Measurements from ENCODE around the gene B4GALNT1.
"Not testable (repeated sequence)": the region's sequence is repeated elsewhere in the genome, so short reads cannot be mapped to it uniquely, and the experiment has no call there.

B4GALNT1 gene

GRCh38 chr12:57654042-57654441 is 21.0 kb upstream of the B4GALNT1 start:
- no peak for TF ChIP-seq MYC (IDR thresholded peaks at IDR 0.05; ENCODE audit: low read depth, low read length)
- TF ChIP-seq MAX (IDR thresholded peaks at IDR 0.05; ENCODE audit: low read depth, low read length): no peak
- no peak for TF ChIP-seq POLR2A (IDR thresholded peaks at IDR 0.05; ENCODE audit: extremely low read depth, insufficient read length)
- TF ChIP-seq CTCF (IDR thresholded peaks at IDR 0.05; ENCODE audit: low read depth, low read length): no peak
- DNase-seq (ENCODE audit: low read depth): no peak
- H3K4me3 ChIP-seq (ENCODE audit: low read depth, low read length): no peak overlapping the region

- not testable (repeated sequence) for H3K4me3 ChIP-seq (ENCODE audit: low read depth, low read length); DNase-seq (ENCODE audit: low read depth)
Observed at GRCh38 chr12:57646659-57647049, 13.7 kb upstream of the B4GALNT1 start.

DNA sequence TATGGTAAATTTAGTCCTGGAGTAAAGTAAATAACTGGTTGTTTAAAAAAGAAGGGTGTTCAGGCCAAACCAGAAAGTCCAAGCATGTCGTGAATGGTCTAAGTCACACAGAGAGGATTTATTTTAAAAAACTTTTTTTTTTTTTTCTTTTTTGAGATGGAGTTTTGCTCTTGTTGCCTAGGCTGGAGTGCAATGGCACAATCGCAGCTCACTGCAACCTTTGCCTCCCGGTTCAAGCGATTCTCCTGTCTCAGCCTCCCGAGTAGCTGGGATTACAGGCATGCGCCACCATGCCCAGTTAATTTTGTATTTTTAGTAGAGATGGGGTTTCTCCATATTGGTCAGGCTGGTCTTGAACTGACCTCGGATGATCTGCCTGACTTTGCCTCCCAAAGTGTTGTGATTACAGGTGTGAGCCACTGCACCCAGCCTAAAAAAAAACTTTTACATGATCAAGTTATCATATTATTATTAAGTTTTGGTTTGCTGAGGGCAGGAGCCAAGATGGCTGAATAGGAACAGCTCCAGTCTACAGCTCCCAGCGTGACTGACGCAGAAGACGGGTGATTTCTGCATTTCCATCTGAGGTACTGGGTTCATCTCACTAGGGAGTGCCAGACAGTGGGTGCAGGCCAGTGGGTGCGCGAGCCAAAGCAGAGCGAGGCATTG is 13.1 kb upstream of the B4GALNT1 start:
- H3K4me3 ChIP-seq (ENCODE audit: low read depth, low read length): not testable (repeated sequence)
- peak; percentile 56 for DNase-seq (ENCODE audit: low read depth)

DNA sequence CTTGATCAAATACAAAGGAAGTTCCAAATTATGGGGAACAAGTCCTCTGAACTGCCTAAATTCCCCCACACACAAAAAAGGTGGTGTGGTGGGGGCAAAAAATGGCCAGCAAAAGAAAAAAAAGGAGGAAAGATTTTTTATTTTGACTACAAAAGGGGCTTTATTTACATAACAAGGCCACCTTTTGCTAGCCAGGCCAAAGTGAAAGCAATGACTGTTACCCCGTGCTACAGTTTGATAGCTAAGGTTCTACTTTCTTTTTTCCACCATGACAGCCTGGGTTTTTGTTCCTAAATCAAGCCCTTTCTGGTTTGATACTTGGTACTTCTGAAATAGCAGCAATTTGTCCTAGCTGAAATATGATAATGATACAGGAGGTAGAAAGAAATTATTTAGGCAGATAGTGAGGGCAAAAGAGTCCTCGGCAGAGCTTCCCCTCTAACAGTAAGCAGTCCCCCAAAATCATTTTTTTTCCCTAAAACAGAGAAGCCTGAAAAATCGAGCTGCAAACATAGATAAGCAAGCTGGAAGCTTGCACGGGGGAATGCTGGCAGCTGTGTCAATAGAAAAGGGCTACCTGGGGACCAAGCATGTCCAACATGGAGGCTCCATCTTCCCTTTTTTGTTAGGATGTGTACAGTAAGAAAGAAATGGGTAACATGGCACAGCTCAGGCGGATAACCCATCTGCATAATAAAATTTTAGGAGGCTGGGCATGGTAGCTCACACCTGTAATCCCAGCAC is 8.9 kb upstream of the B4GALNT1 start:
- TF ChIP-seq MAX (IDR thresholded peaks at IDR 0.05; ENCODE audit: low read depth, low read length): no peak
- no peak for TF ChIP-seq MYC (IDR thresholded peaks at IDR 0.05; ENCODE audit: low read depth, low read length)
- TF ChIP-seq POLR2A (IDR thresholded peaks at IDR 0.05; ENCODE audit: extremely low read depth, insufficient read length): no peak
- TF ChIP-seq CTCF (IDR thresholded peaks at IDR 0.05; ENCODE audit: low read depth, low read length): no peak
- no peak overlapping the region for H3K4me3 ChIP-seq (ENCODE audit: low read depth, low read length)
- no peak for DNase-seq (ENCODE audit: low read depth)

DNA sequence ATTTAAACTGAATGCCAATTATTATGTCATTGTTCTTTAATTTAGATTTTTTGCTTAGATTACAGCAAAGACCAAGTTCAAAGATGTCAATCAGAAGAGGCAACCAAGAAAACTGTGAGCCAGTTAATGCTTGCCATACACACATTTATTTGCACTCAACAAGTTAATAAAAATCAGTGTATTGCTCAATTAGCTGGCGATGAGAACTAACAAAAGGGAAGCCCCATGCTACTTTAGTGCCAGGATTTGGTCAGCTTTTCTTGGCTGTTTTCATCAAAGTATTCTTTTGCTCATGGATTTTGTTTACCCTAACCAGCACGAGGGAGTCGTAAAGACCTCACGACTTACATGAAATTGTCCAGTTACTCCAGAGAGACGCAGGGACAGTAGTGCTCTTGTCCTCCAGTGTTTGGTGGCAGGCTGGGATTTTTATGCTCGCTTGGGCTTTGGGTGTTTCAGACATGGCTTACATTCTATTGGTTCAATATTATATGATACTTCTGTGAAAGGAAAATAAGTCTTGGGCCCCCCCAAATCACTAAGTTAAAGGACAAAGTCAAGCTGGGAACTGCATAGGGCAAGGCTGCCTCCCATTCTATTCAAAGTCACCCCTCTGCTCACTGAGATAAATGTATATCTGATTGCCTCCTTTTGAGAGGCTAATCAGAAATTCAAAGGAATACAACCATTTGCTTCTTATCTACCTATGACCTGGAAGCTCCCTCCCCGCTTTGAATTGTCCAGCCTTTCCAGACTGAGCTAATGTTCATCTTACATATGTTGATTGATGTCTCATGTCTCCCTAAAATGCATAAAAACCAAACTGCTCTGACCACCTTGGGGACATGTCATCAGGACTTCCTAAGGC is 7.4 kb upstream of the B4GALNT1 start:
- TF ChIP-seq POLR2A (IDR thresholded peaks at IDR 0.05; ENCODE audit: extremely low read depth, insufficient read length) (no peak), MYC (IDR thresholded peaks at IDR 0.05; ENCODE audit: low read depth, low read length) (no peak)
- H3K4me3 ChIP-seq (ENCODE audit: low read depth, low read length): no peak overlapping the region
- no peak for DNase-seq (ENCODE audit: low read depth)

- DNase-seq (ENCODE audit: low read depth): no peak
- TF ChIP-seq CTCF (IDR thresholded peaks at IDR 0.05; ENCODE audit: low read depth, low read length) (no peak), MAX (IDR thresholded peaks at IDR 0.05; ENCODE audit: low read depth, low read length) (no peak), POLR2A (IDR thresholded peaks at IDR 0.05; ENCODE audit: extremely low read depth, insufficient read length) (no peak), MYC (IDR thresholded peaks at IDR 0.05; ENCODE audit: low read depth, low read length) (no peak)
Observed at GRCh38 chr12:57638096-57638495, 5.1 kb upstream of the B4GALNT1 start.

GRCh38 chr12:57637364-57637763 is 4.4 kb upstream of the B4GALNT1 start:
- TF ChIP-seq POLR2A (IDR thresholded peaks at IDR 0.05; ENCODE audit: extremely low read depth, insufficient read length) (no peak), MAX (IDR thresholded peaks at IDR 0.05; ENCODE audit: low read depth, low read length) (no peak), MYC (IDR thresholded peaks at IDR 0.05; ENCODE audit: low read depth, low read length) (no peak)
- no peak for DNase-seq (ENCODE audit: low read depth)
- no peak overlapping the region for H3K4me3 ChIP-seq (ENCODE audit: low read depth, low read length)

More at GRCh38 chr12:57638096-57638495, 5.1 kb upstream of the B4GALNT1 start:
- no peak overlapping the region for H3K4me3 ChIP-seq (ENCODE audit: low read depth, low read length)

GRCh38 chr12:57636731-57637130 is 3.7 kb upstream of the B4GALNT1 start:
- DNase-seq (ENCODE audit: low read depth): not testable (repeated sequence)

More at GRCh38 chr12:57636731-57637130, 3.7 kb upstream of the B4GALNT1 start:
- not testable (repeated sequence) for H3K4me3 ChIP-seq (ENCODE audit: low read depth, low read length)

Data from NB4 (cell line).